Measurements from ENCODE around the gene FSD2. TPM values are rescaled to one million over a fixed set of nuclear protein-coding genes. Genes with fewer than 3 reads are reported as not detected.

FSD2 gene
- total RNA-seq, 1 experiment from 2014 or later: not detected

GRCh38 chr15:82714016-82714415 lies 91.9 kb downstream of the FSD2 start:
- peaks cover 4% of the 10 kb centered on the region for H3K27me3 Mint-ChIP-seq (ENCODE audit: insufficient read depth, unreplicated experiment)
- Histone ChIP-seq H3K27me3 (replicated peaks; ENCODE audit: control insufficient read depth, insufficient read depth, low read length) (no peaks in the 10 kb centered on the region), H3K4me3 (ENCODE audit: low read depth, low read length) (no peak overlapping the region), H3K4me1 (no peaks in the 10 kb centered on the region), H3K9me3 (no peaks in the 10 kb centered on the region), H3K36me3 (ENCODE audit: control insufficient read depth, insufficient read depth, low read length) (no peaks in the 10 kb centered on the region)
- H3K4me3 Mint-ChIP-seq (ENCODE audit: unreplicated experiment): no peak overlapping the region
- BruUV-seq (replicated peaks): no TSS peak
- no peaks in the 10 kb centered on the region for H3K4me1 Mint-ChIP-seq (ENCODE audit: low read depth, unreplicated experiment)
- H3K9me3 Mint-ChIP-seq (ENCODE audit: unreplicated experiment): peaks cover 10% of the 10 kb centered on the region
- no peak overlapping the region for H3K27ac Mint-ChIP-seq (ENCODE audit: unreplicated experiment)
- TF ChIP-seq CTCF (IDR thresholded peaks at IDR 0.05; ENCODE audit: insufficient read depth in 1 of 2, low read depth in 1 of 2, low read length in 1 of 2, severe bottlenecking in 1 of 2, unreplicated experiment in 1 of 2): no peak
- POLR2A ChIA-PET: no interaction called here
- intact Hi-C loops (cut with micrococcal nuclease; ENCODE audit: unreplicated experiment): no loop called here
- DNase-seq: no peak
- H3K36me3 Mint-ChIP-seq (ENCODE audit: insufficient read depth, unreplicated experiment): peaks cover 5% of the 10 kb centered on the region
- CTCF ChIA-PET: no interaction called here

DNA sequence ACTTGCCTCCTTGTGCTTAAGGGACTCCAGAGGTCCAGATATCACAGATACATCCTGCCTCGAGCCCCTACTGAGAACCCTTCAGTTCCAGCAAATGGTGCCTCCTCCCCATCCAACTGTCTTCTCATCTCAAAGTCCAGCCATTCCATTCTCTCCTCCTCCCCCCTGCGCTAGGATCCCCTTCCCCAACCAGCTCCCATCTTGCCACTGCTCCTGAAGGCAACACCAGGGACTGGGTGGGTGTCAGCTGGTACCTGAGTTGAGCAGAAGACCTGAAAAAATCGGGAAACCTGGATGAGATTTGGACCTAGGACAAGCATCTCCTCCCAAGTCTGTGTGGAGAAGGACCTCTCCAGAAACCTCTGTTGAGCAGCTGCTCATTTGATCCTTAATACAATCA lies 93.8 kb downstream of the FSD2 start:
- Histone ChIP-seq H3K9me3 (no peaks in the 10 kb centered on the region), H3K36me3 (ENCODE audit: control insufficient read depth, insufficient read depth, low read length) (no peaks in the 10 kb centered on the region), H3K27me3 (replicated peaks; ENCODE audit: control insufficient read depth, insufficient read depth, low read length) (no peaks in the 10 kb centered on the region), H3K4me3 (ENCODE audit: low read depth, low read length) (no peak overlapping the region), H3K4me1 (no peaks in the 10 kb centered on the region)
- H3K4me1 Mint-ChIP-seq (ENCODE audit: low read depth, unreplicated experiment): no peaks in the 10 kb centered on the region
- no peak for TF ChIP-seq CTCF (IDR thresholded peaks at IDR 0.05; ENCODE audit: insufficient read depth in 1 of 2, low read depth in 1 of 2, low read length in 1 of 2, severe bottlenecking in 1 of 2, unreplicated experiment in 1 of 2)
- H3K9me3 Mint-ChIP-seq (ENCODE audit: unreplicated experiment): no peaks in the 10 kb centered on the region
- peaks cover 5% of the 10 kb centered on the region for H3K36me3 Mint-ChIP-seq (ENCODE audit: insufficient read depth, unreplicated experiment)
- ChIA-PET CTCF (no interaction called here), POLR2A (no interaction called here)
- no peaks in the 10 kb centered on the region for H3K27me3 Mint-ChIP-seq (ENCODE audit: insufficient read depth, unreplicated experiment)
- intact Hi-C loops (cut with micrococcal nuclease; ENCODE audit: unreplicated experiment): no loop called here
- no peak overlapping the region for H3K27ac Mint-ChIP-seq (ENCODE audit: unreplicated experiment)
- no TSS peak for BruUV-seq (replicated peaks)
- no peak overlapping the region for H3K4me3 Mint-ChIP-seq (ENCODE audit: unreplicated experiment)
- DNase-seq: no peak

DNA sequence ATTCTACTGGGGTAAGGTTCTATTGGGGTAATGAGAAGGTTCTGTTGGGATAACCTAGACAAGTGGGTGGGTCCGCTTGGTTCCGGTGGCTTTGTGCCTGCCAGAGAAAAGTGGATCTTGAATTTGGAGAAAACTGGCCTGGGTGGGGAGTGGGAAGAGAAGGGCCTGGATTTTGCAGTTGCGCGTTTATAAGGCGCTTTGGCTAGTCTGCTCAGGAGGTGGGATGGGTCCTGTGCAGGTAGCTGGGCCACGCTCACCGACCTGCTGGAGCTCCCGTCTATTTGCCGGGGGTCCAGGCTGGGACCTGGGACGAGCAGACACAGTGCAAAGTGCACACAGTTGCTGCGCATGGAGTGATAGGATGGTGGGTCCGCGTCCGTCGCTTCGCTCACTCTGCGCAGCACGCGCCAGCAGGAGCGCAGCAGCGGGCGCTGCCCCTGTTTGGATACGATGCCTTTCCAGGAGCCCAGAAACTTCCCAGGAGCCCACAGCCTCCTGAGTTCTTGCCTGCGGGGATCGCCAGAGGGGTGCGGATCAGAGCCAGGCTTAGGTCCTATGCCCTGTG lies 94.9 kb downstream of the FSD2 start:
- peaks cover 5% of the 10 kb centered on the region for H3K36me3 Mint-ChIP-seq (ENCODE audit: insufficient read depth, unreplicated experiment)
- Histone ChIP-seq H3K4me3 (ENCODE audit: low read depth, low read length) (no peak overlapping the region), H3K4me1 (no peaks in the 10 kb centered on the region), H3K27me3 (replicated peaks; ENCODE audit: control insufficient read depth, insufficient read depth, low read length) (no peaks in the 10 kb centered on the region), H3K36me3 (ENCODE audit: control insufficient read depth, insufficient read depth, low read length) (no peaks in the 10 kb centered on the region), H3K9me3 (no peaks in the 10 kb centered on the region)
- intact Hi-C loops (cut with micrococcal nuclease; ENCODE audit: unreplicated experiment): no loop called here
- CTCF ChIA-PET: interaction anchor here (0.9 kb wide), 1 partner anchor 171 kb away, joined by 4 read pairs; the partner anchor contains the start of gene RPS17
- POLR2A ChIA-PET: no interaction called here
- no peak for DNase-seq
- no peaks in the 10 kb centered on the region for H3K27me3 Mint-ChIP-seq (ENCODE audit: insufficient read depth, unreplicated experiment)
- no TSS peak for BruUV-seq (replicated peaks)
- TF ChIP-seq CTCF (IDR thresholded peaks at IDR 0.05; ENCODE audit: insufficient read depth in 1 of 2, low read depth in 1 of 2, low read length in 1 of 2, severe bottlenecking in 1 of 2, unreplicated experiment in 1 of 2): no peak
- H3K9me3 Mint-ChIP-seq (ENCODE audit: unreplicated experiment): no peaks in the 10 kb centered on the region
- H3K4me3 Mint-ChIP-seq (ENCODE audit: unreplicated experiment): no peak overlapping the region
- no peaks in the 10 kb centered on the region for H3K4me1 Mint-ChIP-seq (ENCODE audit: low read depth, unreplicated experiment)
- H3K27ac Mint-ChIP-seq (ENCODE audit: unreplicated experiment): no peak overlapping the region

Data from Caco-2 (cell line).